ENCODE measurements around the gene SYT7. TPM values are rescaled to one million over a fixed set of nuclear protein-coding genes. Genes with fewer than 3 reads are reported as not detected.

SYT7 gene
- total and polyA plus RNA-seq, 2 of the 8 experiments (the other 6 are each of a cell fraction or from before 2014, with no cell fraction given): 9.6 to 10.5 TPM

- DNase-seq (ENCODE audit: low read depth in 1 of 2, low spot score in 2 of 2): no peak
- Histone ChIP-seq H4K5ac (ENCODE audit: insufficient read length, low read depth, low read length) (no peak overlapping the region), H2AK5ac (ENCODE audit: low read depth, low read length) (no peak overlapping the region), H3K4me3 (ENCODE audit: extremely low read depth in 1 of 4, insufficient read depth in 2 of 4, low read depth in 3 of 4, low read length in 4 of 4) (no peak overlapping the region), H3K9me3 (ENCODE audit: insufficient read depth in 2 of 2, low read depth in 1 of 2, low read length in 1 of 2) (no peaks in the 10 kb centered on the region), H3K23me2 (ENCODE audit: low read depth, low read length) (no peaks in the 10 kb centered on the region), H3K27ac (ENCODE audit: low read depth, low read length) (no peak overlapping the region), H2BK120ac (replicated peaks; ENCODE audit: low read depth, low read length) (no peak overlapping the region), H3K4ac (replicated peaks; ENCODE audit: insufficient read length, low read depth, low read length) (no peak overlapping the region), H2BK5ac (ENCODE audit: low read depth, low read length) (no peak overlapping the region), H3K79me2 (ENCODE audit: control insufficient read depth in 1 of 2, insufficient read depth in 2 of 2, low read length in 2 of 2) (no peaks in the 10 kb centered on the region), H4K91ac (replicated peaks; ENCODE audit: insufficient read length, low read length) (no peak overlapping the region), H2BK15ac (ENCODE audit: low read length) (no peak overlapping the region), H2BK20ac (ENCODE audit: low read length) (0 out of 2 replicates have a peak overlapping the region, but pooled peaks have one; percentile 27), H3K56ac (replicated peaks; ENCODE audit: insufficient read length, low read depth, low read length) (no peak overlapping the region), H3K36me3 (ENCODE audit: control insufficient read depth in 2 of 4, insufficient read depth in 4 of 4, low read length in 3 of 4) (no peaks in the 10 kb centered on the region), H3K27me3 (replicated peaks in 1 of 4; ENCODE audit: control insufficient read depth in 3 of 4, extremely low read depth in 1 of 4, insufficient read depth in 3 of 4, low read length in 3 of 4) (no peaks in the 10 kb centered on the region), H3K4me1 (replicated peaks in 1 of 4; ENCODE audit: control insufficient read depth in 3 of 4, insufficient read depth in 4 of 4, low read length in 3 of 4) (peaks cover 0 to 19% (median 10%) of the 10 kb centered on the region in 4 experiments; a peak in 5 of 7 replicates), H4K8ac (ENCODE audit: extremely low read depth, insufficient read depth, low read length) (no peak overlapping the region), H3K23ac (ENCODE audit: insufficient read length) (no peak overlapping the region), H3K18ac (ENCODE audit: extremely low read depth, low read length) (no peak overlapping the region), H3K79me1 (ENCODE audit: low read depth, low read length) (no peaks in the 10 kb centered on the region), H2BK12ac (ENCODE audit: low read depth, low read length) (no peak overlapping the region), H3K14ac (ENCODE audit: insufficient read length) (no peak overlapping the region), H3K9ac (replicated peaks in 1 of 4; ENCODE audit: extremely low read depth in 1 of 4, low read depth in 3 of 4, low read length in 3 of 4) (no peak overlapping the region), H4K20me1 (replicated peaks in 1 of 2; ENCODE audit: control insufficient read depth in 1 of 2, insufficient read depth in 2 of 2, low read length in 2 of 2) (peaks cover 0 to 2% of the 10 kb centered on the region in 2 experiments), H3K4me2 (ENCODE audit: insufficient read depth in 1 of 2, low read depth in 2 of 2, low read length in 2 of 2) (no peak overlapping the region), H2AFZ (ENCODE audit: low read length) (no peak overlapping the region)
- POLR2A ChIA-PET (ENCODE audit: partially characterized antibody): interaction anchor here (0.8 to 2.3 kb wide), 5 partner anchors 8 to 51 kb away, joined by 3 to 12 read pairs (median 4); partner anchors contain the start of genes CPSF7 and SDHAF2
- WGBS, 2 experiments (ENCODE audit: extremely low coverage in 1 of 2, insufficient coverage in 1 of 2, insufficient read length in 1 of 2, insufficient replicate concordance in 2 of 2, low coverage in 1 of 2, low lambda C conversion rate in 2 of 2, missing lambda C conversion rate in 1 of 2): 88% methylated on average over 15 of the region's 15 CpGs; no CpG with 5 or more reads in 1 of the 2 experiments
- no peak for FAIRE-seq
- CTCF ChIA-PET (ENCODE audit: partially characterized antibody): interaction anchor here (0.7 to 57.8 kb wide), 15 partner anchors 8 to 361 kb away, joined by 3 to 2106 read pairs (median 8); partner anchors contain the start of gene LRRC10B
- TF ChIP-seq TBP (IDR thresholded peaks at IDR 0.05; ENCODE audit: low read depth, low read length): no peak
- no peak for TF ChIP-seq EZH2 (IDR thresholded peaks at IDR 0.05; ENCODE audit: low read depth, low read length, severe bottlenecking)
- TF ChIP-seq RAD21 (IDR thresholded peaks at IDR 0.05 in 1 of 2, conservative IDR thresholded peaks at IDR 0.05 in 1 of 2; ENCODE audit: low read depth in 2 of 2, low read length in 2 of 2): no peak
- TF ChIP-seq HDAC6 (IDR thresholded peaks at IDR 0.05; ENCODE audit: low read depth, low read length): no peak
- no peak for TF ChIP-seq ASH2L (IDR thresholded peaks at IDR 0.05; ENCODE audit: low read length)
- TF ChIP-seq BRCA1 (IDR thresholded peaks at IDR 0.05; ENCODE audit: low read depth, low read length): no peak
- no peak for TF ChIP-seq ATF3 (IDR thresholded peaks at IDR 0.05; ENCODE audit: insufficient read depth, low read depth, low read length)
- no peak for TF ChIP-seq EP300 (IDR thresholded peaks at IDR 0.05; ENCODE audit: borderline replicate concordance in 1 of 2, low read depth in 2 of 2, low read length in 2 of 2)
- no peak for TF ChIP-seq TAF1 (IDR thresholded peaks at IDR 0.05; ENCODE audit: low read depth, low read length)
- no peak for TF ChIP-seq BCL11A (IDR thresholded peaks at IDR 0.05; ENCODE audit: low read depth in 2 of 2, low read length in 2 of 2)
- no peak for TF ChIP-seq KDM4A (IDR thresholded peaks at IDR 0.05; ENCODE audit: low read depth, low read length, severe bottlenecking)
These were observed 100.4 kb downstream of the SYT7 start for GRCh38 chr11:61480261-61480993.

Measured in H1 (cell line).